Choroid plexus epithelial cell (primary cell): Measurements from ENCODE around the gene HTR1D.
A peak's percentile ranks its signal among the peaks of the same experiment; 100 is the strongest.

Experiments
- DNase-seq: peaks from one replicate; pipeline ENCODE4 v3.0.0-alpha.2; 2010; ENCODE audit warnings: low read depth
- H3K4me3 ChIP-seq: 2 replicates; pipeline ENCODE4 v1.5.1; 2011; ENCODE audit warnings: low read depth, mild to moderate bottlenecking, control low read depth, low read length, moderate library complexity
- CTCF ChIP-seq: conservative IDR thresholded peaks from 2 replicates; pipeline ENCODE4 v1.5.1; 2011; ENCODE audit warnings: low read depth, mild to moderate bottlenecking, control low read depth, inconsistent platforms, low read length, moderate library complexity

HTR1D gene

GRCh38 chr1:23166854-23167253 is 50.4 kb downstream of the HTR1D start:
- H3K4me3 ChIP-seq: peak overlapping the region; percentile 74
- no peak for DNase-seq
- TF ChIP-seq CTCF: no peak

GRCh38 chr1:23163395-23163794 is 53.9 kb downstream of the HTR1D start:
- no peak for DNase-seq
- no peak overlapping the region for H3K4me3 ChIP-seq
- no peak for TF ChIP-seq CTCF

GRCh38 chr1:23159963-23160877 is 57.1 kb downstream of the HTR1D start:
- H3K4me3 ChIP-seq: no peak overlapping the region
- TF ChIP-seq CTCF: no peak

GRCh38 chr1:23156940-23157339 is 60.4 kb downstream of the HTR1D start:
- TF ChIP-seq CTCF: no peak

More at GRCh38 chr1:23159963-23160877, 57.1 kb downstream of the HTR1D start:
- no peak for DNase-seq

GRCh38 chr1:23152966-23153684 is 64.2 kb downstream of the HTR1D start:
- no peak for DNase-seq
- H3K4me3 ChIP-seq: no peak overlapping the region
- TF ChIP-seq CTCF: no peak

More at GRCh38 chr1:23156940-23157339, 60.4 kb downstream of the HTR1D start:
- no peak for DNase-seq
- H3K4me3 ChIP-seq: no peak overlapping the region

- DNase-seq: no peak
- no peak for TF ChIP-seq CTCF
- H3K4me3 ChIP-seq: no peak overlapping the region
Observed at GRCh38 chr1:23150742-23151141, 66.6 kb downstream of the HTR1D start.

GRCh38 chr1:23150125-23150524 is 67.2 kb downstream of the HTR1D start:
- H3K4me3 ChIP-seq: no peak overlapping the region
- no peak for DNase-seq
- TF ChIP-seq CTCF: no peak
